COR-L47 (cell line): ENCODE measurements around the gene ESYT3.
"Not testable (repeated sequence)": the region's sequence is repeated elsewhere in the genome, so short reads cannot be mapped to it uniquely, and the experiment has no call there.

Source experiments
- DNase-seq: peaks from one replicate; lab custom pipeline; 2025; lab: John Stamatoyannopoulos, UW

The ESYT3 gene

DNA sequence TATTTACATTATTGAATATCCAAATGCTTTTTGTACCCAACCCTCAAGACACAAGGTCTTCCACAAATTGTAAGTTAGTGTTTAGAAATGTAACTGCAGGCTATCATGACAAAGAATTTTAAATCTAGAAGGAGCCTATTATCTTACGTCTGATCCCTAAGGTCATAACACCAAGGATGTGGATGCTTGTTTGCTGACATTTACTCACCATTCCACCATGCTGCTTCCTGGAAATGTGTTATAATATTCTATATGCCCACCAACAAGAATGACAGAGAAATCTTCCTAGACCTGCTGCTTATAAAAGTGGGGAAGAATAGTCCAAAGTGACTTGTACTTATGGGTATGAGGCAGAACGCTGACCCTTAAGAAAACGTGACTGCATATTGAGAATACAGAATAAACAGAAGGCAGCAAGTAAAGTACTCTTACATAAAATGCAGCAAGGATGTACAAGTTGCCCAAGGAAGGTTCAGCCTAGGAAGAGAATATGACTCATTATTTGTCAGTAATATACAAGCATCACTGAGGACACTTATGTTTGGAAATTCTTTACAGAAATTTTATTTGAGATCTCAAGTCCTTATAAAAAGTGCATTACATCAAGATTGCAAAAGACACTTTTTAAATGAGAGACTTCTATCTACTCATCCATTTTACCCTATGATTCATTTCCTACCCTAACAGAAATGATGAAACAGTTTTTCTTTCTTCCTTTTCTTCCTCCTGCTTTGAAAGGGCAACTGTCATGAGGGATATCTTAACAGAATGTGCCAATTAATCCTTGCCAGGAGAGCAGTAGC, 59.6 kb downstream of the ESYT3 start:
- no peak for DNase-seq

- no peak for DNase-seq
Observed at GRCh38 chr3:138494607-138494929, 60.2 kb downstream of the ESYT3 start.

DNA sequence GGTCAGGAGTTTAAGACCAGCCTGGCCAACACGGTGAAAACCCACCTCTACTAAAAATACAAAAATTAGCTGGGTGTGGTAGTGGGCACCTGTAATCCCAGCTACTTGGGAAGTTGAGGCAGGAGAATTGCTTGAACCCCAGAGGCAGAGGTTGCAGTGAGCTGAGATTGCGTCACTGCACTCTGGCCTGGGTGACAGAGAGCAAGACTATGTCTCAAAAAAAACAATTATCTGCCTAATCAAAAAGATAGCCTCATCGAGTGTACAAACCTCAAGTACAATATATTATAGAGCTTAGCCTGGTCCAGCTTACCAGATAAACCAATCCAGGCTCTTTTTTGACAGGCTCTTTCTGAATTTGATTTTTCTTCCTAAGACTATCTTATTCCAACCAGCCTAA, 61.2 kb downstream of the ESYT3 start:
- not testable (repeated sequence) for DNase-seq

- no peak for DNase-seq
Observed at GRCh38 chr3:138496436-138496835, 62.0 kb downstream of the ESYT3 start.

DNA sequence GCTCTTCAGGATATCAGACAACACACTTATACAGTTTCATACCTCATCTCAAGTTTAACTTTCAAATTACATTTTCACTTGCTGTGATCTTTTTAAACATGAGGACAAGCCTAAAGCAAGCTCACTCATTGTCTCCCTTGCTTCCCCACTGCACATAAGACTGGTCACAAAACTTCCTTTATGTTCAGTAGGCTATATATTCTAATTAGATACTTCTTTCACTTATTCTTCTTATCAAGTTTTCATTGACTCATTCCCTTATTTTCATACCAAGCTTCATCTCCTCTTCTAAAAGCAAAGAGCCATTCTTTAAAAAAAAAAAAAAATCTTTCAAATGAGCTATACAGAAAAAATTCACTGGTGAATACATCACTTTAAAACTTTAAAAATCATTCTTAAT, 62.6 kb downstream of the ESYT3 start:
- DNase-seq, result no peak

GRCh38 chr3:138497851-138498250, 63.4 kb downstream of the ESYT3 start:
- no peak for DNase-seq

DNA sequence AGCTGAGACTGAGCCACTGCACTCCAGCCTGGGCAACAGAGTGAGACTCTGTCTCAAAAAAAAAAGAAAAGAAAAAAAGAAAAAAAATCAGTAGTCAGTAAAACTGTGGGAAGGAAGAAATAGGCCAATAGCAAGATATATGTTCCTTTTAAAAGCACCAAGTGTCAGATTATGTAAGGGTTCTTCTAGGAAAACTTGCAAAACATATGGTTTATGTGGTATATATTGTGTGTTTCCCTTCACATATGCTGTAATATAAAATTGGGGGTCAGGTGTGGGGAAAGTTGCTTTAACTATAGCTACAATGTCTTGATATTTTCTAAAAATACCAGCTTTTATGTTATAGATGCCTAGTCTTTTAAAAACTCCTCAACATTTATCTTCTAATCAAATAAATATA, 64.6 kb downstream of the ESYT3 start:
- no peak for DNase-seq

- DNase-seq, result no peak
Observed at GRCh38 chr3:138507524-138507923, 73.1 kb downstream of the ESYT3 start.

- no peak for DNase-seq
Observed at GRCh38 chr3:138509586-138509985, 75.2 kb downstream of the ESYT3 start.

DNA sequence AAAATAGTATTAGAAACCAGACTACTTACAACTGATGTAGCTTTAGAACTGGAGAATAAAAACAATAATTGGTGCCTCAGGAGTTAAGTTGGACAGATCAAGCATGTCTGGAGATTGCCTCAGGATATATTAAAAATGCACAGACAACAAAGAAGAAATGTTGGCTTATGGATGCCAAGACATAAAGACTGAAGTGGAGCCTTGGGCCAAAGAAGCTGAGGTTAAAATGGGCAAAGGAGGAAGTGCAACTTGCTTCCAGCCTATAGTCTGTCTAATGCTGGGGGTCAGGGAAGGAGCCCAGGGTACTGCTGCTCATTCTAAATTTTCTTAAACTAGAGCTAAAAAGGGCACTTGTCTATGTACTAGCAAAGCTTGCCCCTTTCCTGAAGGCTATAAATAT, 77.5 kb downstream of the ESYT3 start:
- no peak for DNase-seq

GRCh38 chr3:138513090-138513843, 78.9 kb downstream of the ESYT3 start:
- no peak for DNase-seq

DNA sequence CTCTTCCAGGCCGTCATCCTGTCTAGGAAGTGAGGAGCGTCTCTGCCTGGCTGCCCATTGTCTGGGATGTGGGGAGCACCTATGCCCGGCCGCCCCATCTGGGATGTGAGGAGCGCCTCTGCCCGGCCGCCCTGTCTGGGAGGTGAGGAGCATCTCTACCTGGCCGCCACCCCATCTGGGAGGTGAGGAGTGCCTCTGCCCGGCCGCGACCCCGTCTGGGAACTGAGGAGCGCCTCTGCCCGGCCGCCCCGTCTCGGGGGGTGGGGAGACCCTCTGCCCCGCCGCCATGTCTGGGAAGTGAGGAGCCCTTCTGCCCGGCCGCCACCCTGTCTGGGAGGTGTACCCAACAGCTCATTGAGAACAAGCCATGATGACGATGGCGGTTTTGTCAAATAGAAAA, 87.0 kb downstream of the ESYT3 start:
- DNase-seq, result not testable (repeated sequence)
